ENCODE data around the gene FA2H. TPM values are rescaled to one million over a fixed set of nuclear protein-coding genes. Genes with fewer than 3 reads are reported as not detected.
A peak's percentile ranks its signal among the peaks of the same experiment; 100 is the strongest.
"Not testable (repeated sequence)": the region's sequence is repeated elsewhere in the genome, so short reads cannot be mapped to it uniquely, and the experiment has no call there.

FA2H gene
- polyA plus RNA-seq, 2 donors = 4.7 to 4.8 TPM

- Histone ChIP-seq H3K9me3 (ENCODE audit: control insufficient read depth in 2 of 2, insufficient read depth in 1 of 2, low read depth in 1 of 2, low read length in 1 of 2) (peaks cover 0 to 9% of the 10 kb centered on the region in 2 donors), H3K27ac (ENCODE audit: low read depth in 2 of 2, low read length in 1 of 2) (peak overlapping the region; percentile 87 to 94), H3K4me1 (ENCODE audit: control insufficient read depth in 2 of 2, insufficient read depth in 2 of 2, low read length in 1 of 2) (peaks cover 2 to 11% of the 10 kb centered on the region in 2 donors), H3K36me3 (ENCODE audit: control insufficient read depth in 2 of 2, insufficient read depth in 2 of 2, low read length in 1 of 2) (no peaks in the 10 kb centered on the region), H3K4me3 (ENCODE audit: low read depth in 1 of 2, low read length in 2 of 2) (no peak overlapping the region), H3K27me3 (ENCODE audit: control insufficient read depth in 1 of 2, insufficient read depth in 2 of 2, low read length in 2 of 2) (no peaks in the 10 kb centered on the region)
- WGBS, 2 donors = 33 to 36% methylated on average over 11 of the region's 11 CpGs
Measured at GRCh38 chr16:74729783-74730683, 44.6 kb downstream of the FA2H start.

GRCh38 chr16:74727903-74728302, 46.7 kb downstream of the FA2H start:
- peaks cover 0 to 9% of the 10 kb centered on the region in 2 donors for H3K9me3 ChIP-seq (ENCODE audit: control insufficient read depth in 2 of 2, insufficient read depth in 1 of 2, low read depth in 1 of 2, low read length in 1 of 2)

GRCh38 chr16:74726716-74727115, 47.9 kb downstream of the FA2H start:
- Histone ChIP-seq H3K27ac (ENCODE audit: low read depth in 2 of 2, low read length in 1 of 2) (no peak overlapping the region), H3K36me3 (ENCODE audit: control insufficient read depth in 2 of 2, insufficient read depth in 2 of 2, low read length in 1 of 2) (peaks cover 0 to 2% of the 10 kb centered on the region in 2 donors), H3K4me1 (ENCODE audit: control insufficient read depth in 2 of 2, insufficient read depth in 2 of 2, low read length in 1 of 2) (peaks cover 0 to 11% of the 10 kb centered on the region in 2 donors), H3K4me3 (ENCODE audit: low read depth in 1 of 2, low read length in 2 of 2) (no peak overlapping the region), H3K27me3 (ENCODE audit: control insufficient read depth in 1 of 2, insufficient read depth in 2 of 2, low read length in 2 of 2) (no peaks in the 10 kb centered on the region), H3K9me3 (ENCODE audit: control insufficient read depth in 2 of 2, insufficient read depth in 1 of 2, low read depth in 1 of 2, low read length in 1 of 2) (peaks cover 0 to 9% of the 10 kb centered on the region in 2 donors)
- WGBS, 2 donors = 83 to 89% methylated on average over 2 of the region's 2 CpGs

More at GRCh38 chr16:74727903-74728302, 46.7 kb downstream of the FA2H start:
- no peaks in the 10 kb centered on the region for H3K27me3 ChIP-seq (ENCODE audit: control insufficient read depth in 1 of 2, insufficient read depth in 2 of 2, low read length in 2 of 2)
- WGBS, 2 donors = 94 to 95% methylated on average over 4 of the region's 4 CpGs
- peaks cover 0 to 2% of the 10 kb centered on the region in 2 donors for H3K36me3 ChIP-seq (ENCODE audit: control insufficient read depth in 2 of 2, insufficient read depth in 2 of 2, low read length in 1 of 2)
- H3K27ac ChIP-seq (ENCODE audit: low read depth in 2 of 2, low read length in 1 of 2) = no peak overlapping the region
- peaks cover 0 to 11% of the 10 kb centered on the region in 2 donors for H3K4me1 ChIP-seq (ENCODE audit: control insufficient read depth in 2 of 2, insufficient read depth in 2 of 2, low read length in 1 of 2)
- H3K4me3 ChIP-seq (ENCODE audit: low read depth in 1 of 2, low read length in 2 of 2) = no peak overlapping the region

GRCh38 chr16:74725651-74726455, 48.8 kb downstream of the FA2H start:
- H3K27ac ChIP-seq (ENCODE audit: low read depth in 2 of 2, low read length in 1 of 2) = no peak overlapping the region
- peaks cover 0 to 2% of the 10 kb centered on the region in 2 donors for H3K36me3 ChIP-seq (ENCODE audit: control insufficient read depth in 2 of 2, insufficient read depth in 2 of 2, low read length in 1 of 2)
- H3K4me3 ChIP-seq (ENCODE audit: low read depth in 1 of 2, low read length in 2 of 2) = no peak overlapping the region
- no peaks in the 10 kb centered on the region for H3K27me3 ChIP-seq (ENCODE audit: control insufficient read depth in 1 of 2, insufficient read depth in 2 of 2, low read length in 2 of 2)
- 82 to 85% methylated on average over 11 to 12 of the region's 12 CpGs for WGBS, 2 donors
- H3K9me3 ChIP-seq (ENCODE audit: control insufficient read depth in 2 of 2, insufficient read depth in 1 of 2, low read depth in 1 of 2, low read length in 1 of 2) = peaks cover 0 to 9% of the 10 kb centered on the region in 2 donors
- H3K4me1 ChIP-seq (ENCODE audit: control insufficient read depth in 2 of 2, insufficient read depth in 2 of 2, low read length in 1 of 2) = peaks cover 0 to 11% of the 10 kb centered on the region in 2 donors

GRCh38 chr16:74724820-74725549, 49.6 kb downstream of the FA2H start:
- 72 to 76% methylated on average over 19 of the region's 19 CpGs for WGBS, 2 donors
- H3K36me3 ChIP-seq (ENCODE audit: control insufficient read depth in 2 of 2, insufficient read depth in 2 of 2, low read length in 1 of 2) = peaks cover 0 to 2% of the 10 kb centered on the region in 2 donors
- peaks cover 0 to 9% of the 10 kb centered on the region in 2 donors for H3K9me3 ChIP-seq (ENCODE audit: control insufficient read depth in 2 of 2, insufficient read depth in 1 of 2, low read depth in 1 of 2, low read length in 1 of 2)
- H3K27me3 ChIP-seq (ENCODE audit: control insufficient read depth in 1 of 2, insufficient read depth in 2 of 2, low read length in 2 of 2) = no peaks in the 10 kb centered on the region
- peaks cover 0 to 6% of the 10 kb centered on the region in 2 donors for H3K4me1 ChIP-seq (ENCODE audit: control insufficient read depth in 2 of 2, insufficient read depth in 2 of 2, low read length in 1 of 2)
- no peak overlapping the region for H3K27ac ChIP-seq (ENCODE audit: low read depth in 2 of 2, low read length in 1 of 2)
- H3K4me3 ChIP-seq (ENCODE audit: low read depth in 1 of 2, low read length in 2 of 2) = no peak overlapping the region

- Histone ChIP-seq H3K4me1 (ENCODE audit: control insufficient read depth in 2 of 2, insufficient read depth in 2 of 2, low read length in 1 of 2) (no peaks in the 10 kb centered on the region), H3K4me3 (ENCODE audit: low read depth in 1 of 2, low read length in 2 of 2) (no peak overlapping the region), H3K36me3 (ENCODE audit: control insufficient read depth in 2 of 2, insufficient read depth in 2 of 2, low read length in 1 of 2) (peaks cover 0 to 2% of the 10 kb centered on the region in 2 donors), H3K9me3 (ENCODE audit: control insufficient read depth in 2 of 2, insufficient read depth in 1 of 2, low read depth in 1 of 2, low read length in 1 of 2) (peaks cover 0 to 9% of the 10 kb centered on the region in 2 donors), H3K27ac (ENCODE audit: low read depth in 2 of 2, low read length in 1 of 2) (no peak overlapping the region), H3K27me3 (ENCODE audit: control insufficient read depth in 1 of 2, insufficient read depth in 2 of 2, low read length in 2 of 2) (no peaks in the 10 kb centered on the region)
- 79% methylated on average over 7 of the region's 7 CpGs for WGBS, 2 donors
Measured at GRCh38 chr16:74723256-74723655, 51.4 kb downstream of the FA2H start.

- H3K27me3 ChIP-seq (ENCODE audit: control insufficient read depth in 1 of 2, insufficient read depth in 2 of 2, low read length in 2 of 2); H3K36me3 ChIP-seq (ENCODE audit: control insufficient read depth in 2 of 2, insufficient read depth in 2 of 2, low read length in 1 of 2); H3K9me3 ChIP-seq (ENCODE audit: control insufficient read depth in 2 of 2, insufficient read depth in 1 of 2, low read depth in 1 of 2, low read length in 1 of 2); H3K27ac ChIP-seq (ENCODE audit: low read depth in 2 of 2, low read length in 1 of 2); H3K4me3 ChIP-seq (ENCODE audit: low read depth in 1 of 2, low read length in 2 of 2); H3K4me1 ChIP-seq (ENCODE audit: control insufficient read depth in 2 of 2, insufficient read depth in 2 of 2, low read length in 1 of 2): not testable (repeated sequence)
- 84 to 86% methylated on average over 2 of the region's 2 CpGs for WGBS, 2 donors
Measured at GRCh38 chr16:74722156-74722555, 52.5 kb downstream of the FA2H start.

GRCh38 chr16:74721716-74722115, 52.9 kb downstream of the FA2H start:
- no peaks in the 10 kb centered on the region for H3K27me3 ChIP-seq (ENCODE audit: control insufficient read depth in 1 of 2, insufficient read depth in 2 of 2, low read length in 2 of 2)
- peaks cover 0 to 2% of the 10 kb centered on the region in 2 donors for H3K36me3 ChIP-seq (ENCODE audit: control insufficient read depth in 2 of 2, insufficient read depth in 2 of 2, low read length in 1 of 2)

GRCh38 chr16:74720579-74720978, 54.0 kb downstream of the FA2H start:
- no peak overlapping the region for H3K4me3 ChIP-seq (ENCODE audit: low read depth in 1 of 2, low read length in 2 of 2)
- 74 to 76% methylated on average over 5 of the region's 5 CpGs for WGBS, 2 donors

More at GRCh38 chr16:74721716-74722115, 52.9 kb downstream of the FA2H start:
- H3K4me3 ChIP-seq (ENCODE audit: low read depth in 1 of 2, low read length in 2 of 2) = no peak overlapping the region
- 83 to 89% methylated on average over 11 of the region's 11 CpGs for WGBS, 2 donors
- H3K27ac ChIP-seq (ENCODE audit: low read depth in 2 of 2, low read length in 1 of 2) = no peak overlapping the region
- no peaks in the 10 kb centered on the region for H3K4me1 ChIP-seq (ENCODE audit: control insufficient read depth in 2 of 2, insufficient read depth in 2 of 2, low read length in 1 of 2)
- peaks cover 0 to 2% of the 10 kb centered on the region in 2 donors for H3K9me3 ChIP-seq (ENCODE audit: control insufficient read depth in 2 of 2, insufficient read depth in 1 of 2, low read depth in 1 of 2, low read length in 1 of 2)

More at GRCh38 chr16:74720579-74720978, 54.0 kb downstream of the FA2H start:
- H3K36me3 ChIP-seq (ENCODE audit: control insufficient read depth in 2 of 2, insufficient read depth in 2 of 2, low read length in 1 of 2) = peaks cover 0 to 2% of the 10 kb centered on the region in 2 donors
- H3K27ac ChIP-seq (ENCODE audit: low read depth in 2 of 2, low read length in 1 of 2) = no peak overlapping the region
- H3K9me3 ChIP-seq (ENCODE audit: control insufficient read depth in 2 of 2, insufficient read depth in 1 of 2, low read depth in 1 of 2, low read length in 1 of 2) = no peaks in the 10 kb centered on the region
- no peaks in the 10 kb centered on the region for H3K27me3 ChIP-seq (ENCODE audit: control insufficient read depth in 1 of 2, insufficient read depth in 2 of 2, low read length in 2 of 2)
- no peaks in the 10 kb centered on the region for H3K4me1 ChIP-seq (ENCODE audit: control insufficient read depth in 2 of 2, insufficient read depth in 2 of 2, low read length in 1 of 2)

Data from esophagus (tissue), 2 donors.